Stimulated activated CD4-positive, alpha-beta T cell treated with anti-CD3 and anti-CD28 coated beads, Interleukin-4, amount 100 ng/mL, for 4 hours (primary cell): ENCODE results near the gene WTAP.
"Not testable (repeated sequence)": the region's sequence is repeated elsewhere in the genome, so short reads cannot be mapped to it uniquely, and the experiment has no call there.

Source experiments
- DNase-seq, 2 experiments: peaks; one replicate each; pipeline ENCODE4 v3.0.0-alpha.2; 2020

Gene WTAP

GRCh38 chr6:159729598-159730331, 2.5 kb downstream of the WTAP start:
- DNase-seq: no peak

DNA sequence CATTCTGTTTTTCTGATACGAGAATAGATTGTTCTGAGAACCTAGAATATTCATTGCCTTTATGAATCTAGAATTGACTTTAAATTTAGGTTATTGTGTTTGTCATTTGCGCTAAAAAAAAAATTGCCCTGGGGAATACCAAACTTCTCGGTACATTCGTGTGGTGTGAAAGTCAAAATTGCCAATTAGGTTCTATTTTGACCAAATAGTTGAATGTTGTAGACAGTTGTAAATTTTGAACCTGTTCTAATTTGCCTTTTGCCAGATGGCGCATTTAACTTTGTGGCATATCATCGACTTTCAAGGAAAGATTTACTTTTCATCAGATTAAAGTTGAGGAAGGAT, 3.0 kb downstream of the WTAP start:
- DNase-seq: no peak

- not testable (repeated sequence) for DNase-seq
Measured at GRCh38 chr6:159732550-159732949, 5.2 kb downstream of the WTAP start.

DNA sequence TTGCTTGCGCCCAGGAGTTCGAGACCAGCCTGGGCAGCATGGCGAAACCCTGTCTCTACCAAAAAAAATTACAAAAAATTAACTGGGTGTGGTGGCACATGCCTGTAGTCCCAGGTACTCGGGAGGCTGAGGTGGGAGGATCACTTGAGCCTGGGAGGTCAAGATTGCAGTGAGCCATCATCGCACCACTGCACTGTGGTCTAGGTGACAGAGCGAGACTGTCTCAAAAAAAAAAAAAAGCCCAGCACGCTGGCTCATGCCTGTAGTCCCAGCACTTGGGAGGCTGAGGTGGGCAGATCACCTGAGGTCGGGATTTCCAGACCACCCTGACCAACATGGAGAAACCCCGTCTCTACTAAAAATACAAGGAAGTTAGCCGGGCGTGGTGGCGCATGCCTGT, 6.1 kb downstream of the WTAP start:
- not testable (repeated sequence) for DNase-seq

- no peak for DNase-seq
Measured at GRCh38 chr6:159736908-159737307, 9.6 kb downstream of the WTAP start.

DNA sequence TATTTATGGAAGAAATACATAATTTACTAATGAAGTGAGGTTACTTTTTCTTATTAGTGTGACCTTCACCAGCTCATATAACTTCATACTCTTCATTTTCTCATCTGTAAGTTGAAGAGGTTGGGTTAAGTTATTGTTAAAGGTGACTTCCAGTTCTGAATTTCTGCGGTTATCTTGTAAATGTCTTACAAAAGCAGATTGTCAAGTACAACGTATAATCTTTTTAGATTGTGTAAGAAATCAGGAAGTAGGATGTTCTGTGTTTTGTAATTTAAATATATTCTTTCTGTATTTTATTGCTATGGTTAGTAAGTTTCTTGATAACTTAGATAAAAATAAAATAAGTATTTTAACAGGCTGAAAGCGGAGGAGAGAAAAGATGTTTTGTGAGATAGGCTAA, 12.0 kb downstream of the WTAP start:
- no peak for DNase-seq

- DNase-seq: no peak
Measured at GRCh38 chr6:159742165-159742564, 14.9 kb downstream of the WTAP start.

- no peak for DNase-seq
Measured at GRCh38 chr6:159745081-159745480, 17.8 kb downstream of the WTAP start.

- DNase-seq: no peak
Measured at GRCh38 chr6:159746759-159747158, 19.5 kb downstream of the WTAP start.

GRCh38 chr6:159748127-159748526, 20.8 kb downstream of the WTAP start:
- not testable (repeated sequence) for DNase-seq

GRCh38 chr6:159751448-159751847, 24.1 kb downstream of the WTAP start:
- no peak for DNase-seq

DNA sequence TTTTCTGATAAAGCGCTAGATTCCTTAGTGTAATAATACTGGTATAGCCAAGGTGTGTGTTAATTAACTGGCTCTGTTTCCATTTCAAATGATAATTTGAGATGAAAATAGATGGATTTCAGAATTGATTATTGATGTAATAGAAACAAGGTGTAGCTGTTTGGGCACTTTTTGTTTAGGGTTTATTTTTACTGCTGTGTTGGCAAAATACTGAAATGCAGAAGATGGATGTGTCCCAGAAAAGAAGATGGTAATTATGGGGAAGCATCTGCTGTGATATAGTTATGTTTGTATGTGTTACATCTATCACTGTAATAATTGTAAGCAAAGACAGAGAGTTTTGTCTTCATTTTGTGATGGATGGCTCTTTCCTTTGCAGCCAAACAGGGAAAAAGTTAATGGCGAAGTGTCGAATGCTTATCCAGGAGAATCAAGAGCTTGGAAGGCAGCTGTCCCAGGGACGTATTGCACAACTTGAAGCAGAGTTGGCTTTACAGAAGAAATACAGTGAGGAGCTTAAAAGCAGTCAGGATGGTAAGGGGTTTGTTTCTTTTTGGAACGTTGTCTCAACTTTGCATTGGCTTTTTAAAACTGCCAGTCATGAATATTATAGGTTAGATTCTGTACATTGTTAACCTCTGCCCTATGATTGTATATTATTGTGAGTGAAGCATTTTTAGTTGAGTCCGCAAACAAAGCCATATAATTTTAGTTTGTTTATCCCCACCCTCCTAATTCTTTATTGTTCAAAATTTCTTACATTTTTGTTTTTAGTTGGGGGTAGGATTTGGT, 26.0 kb downstream of the WTAP start:
- DNase-seq: no peak

DNA sequence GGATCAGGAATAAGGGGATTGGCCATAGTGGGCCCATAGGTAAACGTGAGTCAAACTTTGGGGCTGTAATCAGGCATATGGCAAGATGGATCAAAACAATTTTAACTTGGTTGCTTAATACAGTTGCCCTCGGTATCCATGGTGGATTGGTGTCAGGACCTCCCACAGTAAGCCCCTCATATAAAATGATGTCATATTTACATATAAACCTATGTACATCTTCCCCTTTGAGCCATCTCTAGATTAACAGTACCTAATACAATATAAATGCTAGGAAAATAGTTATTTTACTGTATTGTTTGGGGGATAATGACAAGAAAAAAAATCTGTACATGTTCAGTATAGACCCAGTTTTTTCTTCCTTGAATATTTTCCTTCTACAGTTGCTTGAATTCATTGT, 27.1 kb downstream of the WTAP start:
- no peak for DNase-seq

DNA sequence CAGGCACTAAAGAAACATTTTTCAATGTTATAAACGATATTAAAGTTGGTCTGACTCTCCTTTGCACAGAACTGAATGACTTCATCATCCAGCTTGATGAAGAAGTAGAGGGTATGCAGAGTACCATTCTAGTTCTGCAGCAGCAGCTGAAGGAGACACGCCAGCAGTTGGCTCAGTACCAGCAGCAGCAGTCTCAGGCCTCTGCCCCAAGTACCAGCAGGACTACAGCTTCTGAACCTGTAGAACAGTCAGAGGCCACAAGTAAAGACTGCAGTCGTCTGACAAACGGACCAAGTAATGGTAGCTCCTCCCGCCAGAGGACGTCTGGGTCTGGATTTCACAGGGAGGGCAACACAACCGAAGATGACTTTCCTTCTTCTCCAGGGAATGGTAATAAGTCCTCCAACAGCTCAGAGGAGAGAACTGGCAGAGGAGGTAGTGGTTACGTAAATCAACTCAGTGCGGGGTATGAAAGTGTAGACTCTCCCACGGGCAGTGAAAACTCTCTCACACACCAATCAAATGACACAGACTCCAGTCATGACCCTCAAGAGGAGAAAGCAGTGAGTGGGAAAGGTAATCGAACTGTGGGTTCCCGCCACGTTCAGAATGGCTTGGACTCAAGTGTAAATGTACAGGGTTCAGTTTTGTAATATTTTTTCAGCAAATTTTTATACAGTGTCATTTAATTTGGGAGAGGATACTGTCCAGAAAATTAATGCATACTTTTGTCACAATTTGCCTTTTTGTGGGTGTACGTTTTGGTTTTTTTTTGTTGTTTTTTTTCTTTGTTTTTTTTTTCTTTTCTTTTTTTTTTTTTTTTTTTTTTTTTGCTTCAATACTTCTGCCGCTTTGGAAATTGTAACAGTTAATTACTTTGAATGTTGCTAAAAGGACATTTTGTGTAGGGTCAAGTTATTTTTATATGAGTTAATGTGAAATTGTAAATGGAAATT, 27.9 kb downstream of the WTAP start:
- no peak for DNase-seq

DNA sequence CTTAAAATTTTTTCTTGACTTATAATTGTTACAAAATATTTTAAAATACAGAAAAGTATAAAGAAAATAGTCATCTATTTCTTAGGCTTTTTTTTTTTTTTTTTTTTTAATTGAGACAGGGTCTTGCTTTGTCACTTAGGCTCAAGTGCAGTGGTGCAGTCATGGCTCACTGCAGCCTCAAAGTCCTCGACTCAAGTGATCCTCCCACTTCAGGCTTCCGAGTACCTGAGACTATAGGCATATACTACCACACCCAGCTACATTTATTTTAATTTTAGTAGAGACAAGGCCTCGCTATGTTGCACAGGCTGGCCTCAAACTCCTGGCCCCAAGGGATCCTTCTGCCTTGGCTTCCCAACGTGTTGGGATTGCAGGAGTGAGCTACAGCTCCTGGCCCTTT, 29.2 kb downstream of the WTAP start:
- DNase-seq: no peak

DNA sequence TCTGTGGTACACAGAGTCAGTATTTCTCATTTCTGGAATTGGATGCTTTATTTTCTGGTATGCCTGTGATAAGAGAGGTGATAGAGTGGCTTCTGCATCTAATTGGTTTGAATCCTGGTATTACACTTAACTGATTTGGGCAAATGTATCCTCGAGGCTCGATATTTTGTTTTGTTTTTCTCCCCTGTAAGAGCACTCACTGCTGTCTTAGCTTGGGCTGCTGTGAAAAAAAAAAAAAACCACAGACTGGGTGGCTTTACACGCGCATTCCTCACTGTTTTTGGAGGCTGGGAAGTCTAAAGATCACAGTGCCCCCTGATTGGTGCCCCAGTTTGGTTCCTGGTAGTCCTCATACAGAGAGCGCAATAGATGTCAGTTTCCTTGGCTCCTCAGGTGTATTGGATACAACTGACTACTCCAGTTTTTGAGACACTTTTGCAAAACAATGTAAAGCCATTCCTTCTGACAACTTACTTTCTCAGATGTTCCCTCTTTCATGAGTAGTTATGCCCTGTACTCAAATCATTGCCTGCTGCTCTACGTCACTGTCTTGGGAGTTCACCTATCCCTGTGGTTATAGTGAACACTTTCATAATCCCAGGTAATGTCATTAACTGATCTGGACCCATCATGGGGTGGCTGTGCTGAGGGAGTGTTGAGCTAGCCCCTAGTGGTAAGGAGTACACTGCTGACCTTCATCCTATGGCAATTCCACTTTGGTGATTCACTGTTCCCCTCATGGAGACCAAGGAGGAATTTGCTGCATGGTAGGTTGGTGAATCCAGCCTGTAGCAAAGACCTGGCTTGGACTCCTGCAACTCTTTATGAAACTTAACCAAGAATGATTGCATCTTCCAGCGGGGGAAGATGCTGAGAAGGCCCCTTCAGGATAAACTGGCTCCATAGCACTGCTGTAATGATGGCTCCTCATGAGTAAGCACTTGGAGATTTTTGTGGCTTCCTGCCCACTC, 31.0 kb downstream of the WTAP start:
- DNase-seq: no peak

DNA sequence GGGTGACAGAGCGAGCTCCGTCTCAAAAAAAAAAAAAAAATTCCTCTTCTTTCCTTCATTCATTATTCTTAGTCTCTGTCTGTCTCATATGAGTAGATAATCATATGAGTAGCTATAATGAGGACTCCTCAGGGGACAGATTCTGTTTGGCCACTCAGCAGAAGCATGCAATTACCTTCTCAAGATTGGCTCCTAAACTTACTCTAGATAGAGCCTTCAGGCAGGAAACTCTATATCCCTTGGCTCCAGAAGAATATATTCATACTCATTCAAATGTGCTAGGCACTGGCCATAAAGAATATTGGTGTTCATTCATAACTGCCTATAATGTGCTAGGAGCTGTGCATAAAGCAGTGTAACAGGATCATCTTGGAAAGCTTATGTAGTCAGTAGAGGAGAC, 32.3 kb downstream of the WTAP start:
- DNase-seq: no peak

DNA sequence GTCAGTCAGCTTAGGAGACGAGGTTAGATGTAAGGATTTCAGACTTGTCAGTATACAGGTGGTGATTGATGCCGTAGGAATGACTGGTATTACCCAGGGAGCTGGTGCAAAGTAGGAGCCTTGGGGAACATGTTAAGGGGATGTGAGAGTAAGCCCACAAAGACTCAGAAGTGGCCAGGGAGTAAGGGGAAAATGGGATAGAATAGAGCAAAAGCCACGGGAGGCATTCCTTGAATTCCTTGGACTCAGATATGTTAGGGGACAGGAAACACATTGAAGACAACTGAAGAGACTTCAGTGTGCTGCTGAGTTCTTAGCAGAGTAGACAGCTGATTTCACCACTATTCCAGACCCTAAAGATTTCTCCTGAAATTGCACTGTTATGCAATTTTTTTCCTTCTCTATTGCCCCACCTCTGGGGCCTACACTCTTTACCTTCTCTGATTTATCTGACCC, 33.3 kb downstream of the WTAP start:
- DNase-seq: no peak

DNA sequence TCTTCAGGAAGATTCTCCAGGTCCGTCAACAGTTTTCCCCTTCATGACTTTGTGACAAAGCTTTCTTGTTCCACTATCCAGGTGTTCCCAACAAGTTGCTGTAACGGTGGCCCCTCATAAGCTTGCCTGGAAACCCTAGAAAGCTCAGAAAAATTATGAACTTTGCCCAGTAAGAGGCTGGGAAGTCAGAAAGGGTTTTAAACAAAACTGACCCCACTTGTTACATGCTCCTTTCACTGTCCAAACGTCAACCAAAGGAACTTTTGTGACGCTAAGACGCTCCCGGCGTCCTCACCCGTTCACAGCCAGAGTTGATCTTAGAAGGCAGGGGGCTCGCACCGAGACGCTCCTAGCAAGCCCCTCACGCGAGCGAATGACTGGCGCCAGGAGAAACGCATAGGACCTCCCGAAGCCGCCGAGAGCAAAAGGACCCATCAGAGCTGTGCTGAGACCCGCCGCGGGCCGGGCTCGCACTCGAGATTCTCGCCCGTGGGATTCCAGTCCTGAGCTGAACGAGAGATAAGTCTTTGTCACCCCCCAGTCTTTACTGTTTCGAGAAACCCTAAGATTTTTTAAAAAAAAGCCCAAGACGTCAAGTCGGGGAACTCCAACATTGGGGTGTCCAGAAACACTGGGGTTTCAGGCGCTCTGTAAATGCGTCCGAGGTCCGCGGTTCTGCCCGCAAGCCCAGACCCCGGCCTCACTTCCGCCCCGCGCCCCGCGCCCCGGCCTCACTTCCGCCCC, 34.0 kb downstream of the WTAP start:
- DNase-seq: peak in 1 of 2 experiments; percentile 19

- DNase-seq: peak; percentile 88 to 91
Measured at GRCh38 chr6:159761873-159762680, 34.8 kb downstream of the WTAP start, which contains the start of gene ACAT2. Gene ACAT2, plus strand, starts transcription at chr6:159762045. Its CDS starts 43 bp downstream, at chr6:159762088.
